ENCODE results near the gene MACC1. TPM values are rescaled to one million over a fixed set of nuclear protein-coding genes. Genes with fewer than 3 reads are reported as not detected.

The MACC1 gene, protein sequence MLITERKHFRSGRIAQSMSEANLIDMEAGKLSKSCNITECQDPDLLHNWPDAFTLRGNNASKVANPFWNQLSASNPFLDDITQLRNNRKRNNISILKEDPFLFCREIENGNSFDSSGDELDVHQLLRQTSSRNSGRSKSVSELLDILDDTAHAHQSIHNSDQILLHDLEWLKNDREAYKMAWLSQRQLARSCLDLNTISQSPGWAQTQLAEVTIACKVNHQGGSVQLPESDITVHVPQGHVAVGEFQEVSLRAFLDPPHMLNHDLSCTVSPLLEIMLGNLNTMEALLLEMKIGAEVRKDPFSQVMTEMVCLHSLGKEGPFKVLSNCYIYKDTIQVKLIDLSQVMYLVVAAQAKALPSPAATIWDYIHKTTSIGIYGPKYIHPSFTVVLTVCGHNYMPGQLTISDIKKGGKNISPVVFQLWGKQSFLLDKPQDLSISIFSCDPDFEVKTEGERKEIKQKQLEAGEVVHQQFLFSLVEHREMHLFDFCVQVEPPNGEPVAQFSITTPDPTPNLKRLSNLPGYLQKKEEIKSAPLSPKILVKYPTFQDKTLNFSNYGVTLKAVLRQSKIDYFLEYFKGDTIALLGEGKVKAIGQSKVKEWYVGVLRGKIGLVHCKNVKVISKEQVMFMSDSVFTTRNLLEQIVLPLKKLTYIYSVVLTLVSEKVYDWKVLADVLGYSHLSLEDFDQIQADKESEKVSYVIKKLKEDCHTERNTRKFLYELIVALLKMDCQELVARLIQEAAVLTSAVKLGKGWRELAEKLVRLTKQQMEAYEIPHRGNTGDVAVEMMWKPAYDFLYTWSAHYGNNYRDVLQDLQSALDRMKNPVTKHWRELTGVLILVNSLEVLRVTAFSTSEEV
- total RNA-seq: 1 to 10 TPM; 1.5 to 2.5 TPM

- Mint-ChIP-seq H3K27me3 (peaks cover 4% of the 10 kb centered on the region), H3K27ac (no peak within 1 kb of the TSS), H3K36me3 (ENCODE audit: low read depth) (no peaks in the 10 kb centered on the region), H3K9me3 (peaks cover 9% of the 10 kb centered on the region), H3K4me3 (no peak within 1 kb of the TSS), H3K4me1 (peaks cover 7% of the 10 kb centered on the region)
- no peak for ATAC-seq (replicated peaks)
These were observed at the start of gene MACC1 for GRCh38 chr7:20217193-20217948. MACC1 (minus strand) TSS chr7:20217384; CDS start chr7:20161862, 55,522 bp downstream.

GRCh38 chr7:20264623-20265022, 47.4 kb upstream of the MACC1 start:
- Mint-ChIP-seq H3K4me3 (no peak overlapping the region), H3K4me1 (no peaks in the 10 kb centered on the region), H3K27me3 (no peaks in the 10 kb centered on the region), H3K36me3 (ENCODE audit: low read depth) (no peaks in the 10 kb centered on the region), H3K27ac (no peak overlapping the region), H3K9me3 (no peaks in the 10 kb centered on the region)
- ATAC-seq (replicated peaks): no peak

GRCh38 chr7:20260223-20260622, 43.0 kb upstream of the MACC1 start:
- ATAC-seq (replicated peaks): no peak
- Mint-ChIP-seq H3K27me3 (no peaks in the 10 kb centered on the region), H3K4me1 (no peaks in the 10 kb centered on the region), H3K27ac (no peak overlapping the region), H3K9me3 (no peaks in the 10 kb centered on the region), H3K4me3 (no peak overlapping the region), H3K36me3 (ENCODE audit: low read depth) (no peaks in the 10 kb centered on the region)

- no peaks in the 10 kb centered on the region for H3K36me3 Mint-ChIP-seq (ENCODE audit: low read depth)
- no peaks in the 10 kb centered on the region for H3K27me3 Mint-ChIP-seq
- H3K4me3 Mint-ChIP-seq: no peak overlapping the region
- no peak for ATAC-seq (replicated peaks)
- H3K9me3 Mint-ChIP-seq: no peaks in the 10 kb centered on the region
- H3K4me1 Mint-ChIP-seq: no peaks in the 10 kb centered on the region
- no peak overlapping the region for H3K27ac Mint-ChIP-seq
These were observed 40.0 kb upstream of the MACC1 start for GRCh38 chr7:20257212-20257611.

GRCh38 chr7:20249920-20250319, 32.7 kb upstream of the MACC1 start:
- Mint-ChIP-seq H3K4me1 (no peaks in the 10 kb centered on the region), H3K9me3 (peaks cover 3% of the 10 kb centered on the region), H3K27me3 (peaks cover 3% of the 10 kb centered on the region), H3K4me3 (no peak overlapping the region), H3K27ac (no peak overlapping the region), H3K36me3 (ENCODE audit: low read depth) (no peaks in the 10 kb centered on the region)
- ATAC-seq (replicated peaks): no peak

GRCh38 chr7:20249376-20249775, 32.2 kb upstream of the MACC1 start:
- Mint-ChIP-seq H3K27me3 (peaks cover 3% of the 10 kb centered on the region), H3K9me3 (peaks cover 3% of the 10 kb centered on the region)

DNA sequence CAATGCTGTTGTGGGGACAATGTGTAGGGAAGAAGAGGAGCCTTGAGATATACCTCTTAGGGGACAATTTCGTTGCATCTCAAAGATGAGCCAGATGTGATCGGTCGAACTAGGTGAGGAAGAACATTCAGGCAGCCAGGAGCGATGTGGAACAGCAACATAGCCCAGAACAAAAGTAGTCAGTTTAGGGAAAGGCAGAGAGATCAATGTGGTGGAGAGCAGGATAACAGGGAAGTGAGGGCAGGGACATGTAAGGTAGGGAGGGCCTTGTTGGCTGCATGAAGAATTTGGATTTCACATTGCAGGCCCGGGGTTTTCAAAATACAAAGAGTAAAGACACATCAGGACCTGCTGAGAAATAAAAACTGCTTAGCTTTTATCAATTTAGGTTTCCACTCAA, 29.1 kb upstream of the MACC1 start:
- H3K4me1 Mint-ChIP-seq: no peaks in the 10 kb centered on the region
- ATAC-seq (replicated peaks): no peak
- no peak overlapping the region for H3K4me3 Mint-ChIP-seq
- H3K36me3 Mint-ChIP-seq (ENCODE audit: low read depth): no peaks in the 10 kb centered on the region
- peaks cover 3% of the 10 kb centered on the region for H3K27me3 Mint-ChIP-seq
- peaks cover 6% of the 10 kb centered on the region for H3K9me3 Mint-ChIP-seq
- no peak overlapping the region for H3K27ac Mint-ChIP-seq

More at GRCh38 chr7:20249376-20249775, 32.2 kb upstream of the MACC1 start:
- H3K4me1 Mint-ChIP-seq: no peaks in the 10 kb centered on the region
- H3K4me3 Mint-ChIP-seq: no peak overlapping the region
- no peaks in the 10 kb centered on the region for H3K36me3 Mint-ChIP-seq (ENCODE audit: low read depth)
- no peak for ATAC-seq (replicated peaks)
- no peak overlapping the region for H3K27ac Mint-ChIP-seq

- H3K27ac Mint-ChIP-seq: no peak overlapping the region
- peaks cover 6% of the 10 kb centered on the region for H3K9me3 Mint-ChIP-seq
- no peaks in the 10 kb centered on the region for H3K4me1 Mint-ChIP-seq
- H3K36me3 Mint-ChIP-seq (ENCODE audit: low read depth): no peaks in the 10 kb centered on the region
- ATAC-seq (replicated peaks): no peak
- H3K4me3 Mint-ChIP-seq: no peak overlapping the region
- peaks cover 3% of the 10 kb centered on the region for H3K27me3 Mint-ChIP-seq
These were observed 27.3 kb upstream of the MACC1 start for GRCh38 chr7:20244334-20245120.

GRCh38 chr7:20241911-20242261, 24.7 kb upstream of the MACC1 start:
- no peak for ATAC-seq (replicated peaks)
- H3K27me3 Mint-ChIP-seq: peaks cover 3% of the 10 kb centered on the region
- H3K4me1 Mint-ChIP-seq: peaks cover 9% of the 10 kb centered on the region
- no peak overlapping the region for H3K27ac Mint-ChIP-seq
- peaks cover 12% of the 10 kb centered on the region for H3K9me3 Mint-ChIP-seq
- no peak overlapping the region for H3K4me3 Mint-ChIP-seq
- no peaks in the 10 kb centered on the region for H3K36me3 Mint-ChIP-seq (ENCODE audit: low read depth)

DNA sequence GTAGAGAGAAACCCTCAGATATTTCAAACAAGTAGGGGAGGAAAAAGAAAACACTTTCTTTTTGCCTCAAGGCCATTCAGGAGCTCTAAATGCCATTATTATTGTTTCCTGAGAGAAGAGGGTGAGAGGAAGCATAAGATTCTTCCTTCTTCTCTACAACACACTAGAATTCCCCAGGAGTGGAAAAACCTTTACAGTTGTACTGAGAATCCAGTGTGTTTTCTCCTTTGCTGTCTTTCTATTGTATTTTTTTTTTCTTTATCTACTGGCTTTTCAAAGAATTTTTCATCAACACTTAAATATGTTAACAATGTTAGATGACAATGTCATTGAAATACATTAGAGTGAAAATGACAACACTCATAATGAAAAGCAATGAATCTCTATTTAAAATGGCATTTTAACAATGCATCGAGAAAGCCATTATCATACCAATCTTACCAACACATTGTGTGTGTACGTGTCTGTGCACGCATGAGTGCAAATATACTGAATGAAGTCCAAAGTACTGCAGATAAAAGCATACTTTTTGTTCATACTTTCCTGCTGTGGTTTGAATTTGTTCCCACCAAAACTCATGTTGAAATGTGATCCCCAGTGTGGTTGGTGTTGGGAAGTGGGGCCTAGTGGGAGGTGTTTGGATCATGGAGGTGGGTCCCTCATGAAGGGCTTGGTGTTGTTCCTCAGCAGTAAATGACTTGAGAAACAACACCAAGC, 24.2 kb upstream of the MACC1 start:
- peaks cover 3% of the 10 kb centered on the region for H3K27me3 Mint-ChIP-seq
- H3K4me1 Mint-ChIP-seq: peaks cover 9% of the 10 kb centered on the region
- H3K9me3 Mint-ChIP-seq: peaks cover 12% of the 10 kb centered on the region
- H3K4me3 Mint-ChIP-seq: no peak overlapping the region
- H3K27ac Mint-ChIP-seq: no peak overlapping the region
- H3K36me3 Mint-ChIP-seq (ENCODE audit: low read depth): no peaks in the 10 kb centered on the region
- ATAC-seq (replicated peaks): no peak

DNA sequence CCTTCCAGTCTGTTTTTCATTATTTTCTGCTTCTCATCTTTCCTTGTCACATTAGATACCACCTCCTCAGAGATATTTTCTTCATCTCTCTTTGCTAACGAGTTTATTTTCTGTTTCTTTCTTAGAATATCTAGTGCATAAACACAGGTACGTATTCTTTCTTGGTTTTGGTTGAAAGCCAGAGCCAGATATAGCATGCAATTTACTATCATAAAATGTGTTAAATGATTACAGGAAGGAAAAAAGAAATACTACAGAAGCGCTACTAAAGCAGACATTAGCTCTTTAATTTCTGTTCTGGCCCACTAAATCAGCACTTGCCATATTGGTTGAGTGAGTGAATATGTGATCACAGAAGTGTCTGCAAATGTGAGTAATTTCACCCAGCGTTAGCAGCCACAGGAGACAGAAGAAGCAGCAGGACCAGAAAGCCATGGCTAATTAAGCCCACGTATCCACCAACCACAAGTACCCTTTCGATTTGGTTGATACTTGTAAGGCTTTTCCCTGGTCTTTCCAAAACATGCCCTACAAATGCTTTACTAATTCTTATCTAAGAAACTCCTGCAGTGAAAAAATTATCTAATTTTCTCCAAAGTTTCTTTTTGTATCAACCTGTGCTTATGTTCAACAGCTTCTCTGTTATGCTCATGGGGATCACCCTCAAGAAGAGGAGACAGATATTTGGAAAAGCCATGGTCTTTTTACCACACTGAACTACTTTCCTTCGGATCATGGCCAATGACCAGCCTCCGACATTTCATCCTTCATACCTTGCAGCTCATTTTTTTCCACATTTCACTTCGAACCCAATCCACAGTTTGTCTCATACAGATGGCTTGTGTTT, 23.1 kb upstream of the MACC1 start:
- ATAC-seq (replicated peaks): peak; percentile 61
- Mint-ChIP-seq H3K9me3 (peaks cover 9% of the 10 kb centered on the region), H3K27ac (peak overlapping the region; percentile 53), H3K36me3 (ENCODE audit: low read depth) (no peaks in the 10 kb centered on the region), H3K4me1 (peaks cover 9% of the 10 kb centered on the region), H3K4me3 (peak overlapping the region; percentile 39), H3K27me3 (no peaks in the 10 kb centered on the region)

DNA sequence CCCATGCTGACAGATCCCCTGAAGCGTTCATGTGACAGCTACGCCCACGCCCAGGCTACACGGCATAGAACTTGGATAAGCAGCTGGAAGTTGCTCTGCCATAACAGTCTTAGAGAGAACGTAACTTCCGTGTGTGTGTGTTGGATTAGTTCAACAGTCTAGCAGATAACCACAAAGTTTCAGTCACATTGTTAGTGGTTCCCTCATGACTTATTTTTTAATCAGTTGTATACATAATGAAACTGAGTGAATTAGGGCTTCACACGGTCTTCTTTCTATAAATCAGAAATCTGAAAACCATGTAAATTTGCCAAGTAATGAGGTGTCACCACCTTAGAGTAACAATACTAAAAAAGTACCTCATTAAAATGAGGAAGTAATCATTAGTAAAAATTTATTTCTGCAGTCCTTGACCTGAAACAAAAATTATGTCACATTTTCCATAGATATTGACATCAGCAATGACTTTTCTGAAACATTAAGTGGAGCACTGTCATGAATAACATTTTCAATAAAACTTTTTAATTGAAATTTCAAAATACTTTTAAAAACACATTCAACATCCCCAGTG, 21.7 kb upstream of the MACC1 start:
- Mint-ChIP-seq H3K9me3 (peaks cover 6% of the 10 kb centered on the region), H3K36me3 (ENCODE audit: low read depth) (no peaks in the 10 kb centered on the region), H3K27me3 (no peaks in the 10 kb centered on the region), H3K4me3 (no peak overlapping the region), H3K27ac (peak overlapping the region; percentile 45), H3K4me1 (peaks cover 9% of the 10 kb centered on the region)
- ATAC-seq (replicated peaks): peak; percentile 82

Data from activated T-helper 17 cell treated with anti-CD3 and anti-CD28 coated beads, Interleukin-2, amount 50 U/mL, for 72 hours (primary cell).